IMR-90 (cell line): Measurements from ENCODE around the gene ARHGEF3. TPM values are rescaled to one million over a fixed set of nuclear protein-coding genes. Genes with fewer than 3 reads are reported as not detected.

Source experiments
- ATAC-seq: fragments of 200-7000 bp; cut with Tn5 transposase; 2 replicates; pipeline ENCODE4 v1.9.1; 2020; ENCODE audit warnings: low read depth, mild to moderate bottlenecking, moderate library complexity
- BruUV-seq: library from RNA; stranded (reverse); fragments of 400-500 nt; replicated peaks from 2 replicates; lab custom pipeline; 2021; lab: Mats Ljungman, UMichigan
- CTCF ChIA-PET: fragments of 300-600 bp; formaldehyde crosslinking; extraction: SDS; loops from one replicate; lab custom pipeline; 2021; ENCODE audit warnings: antibody characterized with exemption; lab: Yijun Ruan, JAX
- POLR2A ChIA-PET: fragments of 300-600 bp; sonication (Branson Sonifier 250); formaldehyde crosslinking; loops from one replicate; lab custom pipeline; 2022; ENCODE audit warnings: antibody characterized with exemption; ENCODE audit not compliant: unreplicated experiment; lab: Charles Lee
- DNase-seq: peaks from one replicate; pipeline ENCODE4 v3.0.0; 2013
- H2AFZ ChIP-seq: replicated peaks from 2 replicates; pipeline ENCODE3; 2013; ENCODE audit warnings: low read length, mild to moderate bottlenecking; ENCODE audit not compliant: poor library complexity
- H2AK5ac ChIP-seq: 2 replicates; pipeline ENCODE4 v1.6.1; 2013; ENCODE audit warnings: low read depth, low read length, inconsistent platforms
- H2AK9ac ChIP-seq: replicated peaks from 2 replicates; pipeline ENCODE3; 2013; ENCODE audit warnings: mild to moderate bottlenecking, low read depth, low read length, moderate library complexity; ENCODE audit not compliant: poor library complexity
- H2BK120ac ChIP-seq: 2 replicates; pipeline ENCODE4 v1.6.1; 2013; ENCODE audit warnings: low read depth, low read length, inconsistent platforms
- H2BK15ac ChIP-seq: 3 replicates; pipeline ENCODE4 v1.6.1; 2013; ENCODE audit warnings: low read depth, low read length, inconsistent platforms
- H2BK20ac ChIP-seq: 2 replicates; pipeline ENCODE4 v1.6.1; 2013; ENCODE audit warnings: low read depth, mild to moderate bottlenecking, inconsistent platforms, low read length, moderate library complexity
- H2BK5ac ChIP-seq: 2 replicates; pipeline ENCODE4 v1.6.1; 2013; ENCODE audit warnings: mild to moderate bottlenecking, low read depth, low read length, inconsistent platforms; ENCODE audit not compliant: poor library complexity, severe bottlenecking
- H3K14ac ChIP-seq: replicated peaks from 2 replicates; pipeline ENCODE4 v1.6.1; 2013; ENCODE audit warnings: low read depth, low read length, inconsistent platforms
- H3K18ac ChIP-seq: 2 replicates; pipeline ENCODE4 v1.6.1; 2013; ENCODE audit warnings: low read depth, low read length, control low read depth
- H3K23ac ChIP-seq: 2 replicates; pipeline ENCODE4 v1.6.1; 2013; ENCODE audit warnings: low read depth, low read length, inconsistent platforms
- H3K27ac ChIP-seq: 2 replicates; pipeline ENCODE4 v1.5.1; 2013; ENCODE audit warnings: mild to moderate bottlenecking, control low read depth, low read length; ENCODE audit not compliant: insufficient read depth
- H3K27me3 ChIP-seq: 2 replicates; pipeline ENCODE4 v1.6.1; 2013; ENCODE audit warnings: low read length; ENCODE audit not compliant: control insufficient read depth, insufficient read depth
- H3K36me3 ChIP-seq: 2 replicates; pipeline ENCODE4 v1.6.1; 2013; ENCODE audit warnings: low read length, mixed read lengths; ENCODE audit not compliant: control insufficient read depth, insufficient read depth
- H3K4ac ChIP-seq: 2 replicates; pipeline ENCODE4 v1.6.1; 2013; ENCODE audit warnings: low read depth, low read length, inconsistent platforms
- H3K4me1 ChIP-seq: 2 replicates; pipeline ENCODE4 v1.6.1; 2013; ENCODE audit warnings: low read length, mixed read lengths; ENCODE audit not compliant: control insufficient read depth, insufficient read depth
- H3K4me2 ChIP-seq: 2 replicates; pipeline ENCODE4 v1.6.1; 2013; ENCODE audit warnings: low read depth, mild to moderate bottlenecking, control low read depth, low read length, moderate library complexity
- H3K4me3 ChIP-seq: 2 replicates; pipeline ENCODE4 v1.5.1; 2013; ENCODE audit warnings: low read depth, mild to moderate bottlenecking, control low read depth, low read length, moderate library complexity; ENCODE audit not compliant: insufficient read depth
- H3K56ac ChIP-seq: 2 replicates; pipeline ENCODE4 v1.6.1; 2013; ENCODE audit warnings: low read length, inconsistent platforms; ENCODE audit not compliant: insufficient read depth; ENCODE audit errors: extremely low read depth
- H3K79me1 ChIP-seq, 2 experiments: 2 replicates each; pipeline ENCODE4 v1.6.1; 2013; ENCODE audit warnings: low read length in 2 of 2, inconsistent platforms in 1 of 2, low read depth in 1 of 2
- H3K9ac ChIP-seq: 2 replicates; pipeline ENCODE4 v1.6.1; 2013; ENCODE audit warnings: low read depth, low read length, control low read depth
- H3K9me1 ChIP-seq: 2 replicates; pipeline ENCODE4 v1.6.1; 2013; ENCODE audit warnings: low read length, inconsistent platforms; ENCODE audit not compliant: insufficient read depth
- H3K9me3 ChIP-seq: 2 replicates; pipeline ENCODE4 v1.6.1; 2013; ENCODE audit warnings: low read length; ENCODE audit not compliant: control insufficient read depth, insufficient read depth
- H4K20me1 ChIP-seq: 2 replicates; pipeline ENCODE4 v1.6.1; 2013; ENCODE audit warnings: low read length, inconsistent platforms; ENCODE audit not compliant: insufficient read depth
- H4K5ac ChIP-seq: 2 replicates; pipeline ENCODE4 v1.6.1; 2013; ENCODE audit warnings: mild to moderate bottlenecking, low read depth, low read length, control low read depth
- H4K8ac ChIP-seq, 2 experiments: 2 replicates each; pipeline ENCODE4 v1.6.1; 2013; ENCODE audit warnings: low read depth in 2 of 2, low read length in 2 of 2, control low read depth in 1 of 2, inconsistent platforms in 1 of 2
- H4K91ac ChIP-seq: 2 replicates; pipeline ENCODE4 v1.6.1; 2013; ENCODE audit warnings: low read depth, low read length, inconsistent platforms; ENCODE audit not compliant: insufficient read depth
- BHLHE40 ChIP-seq: fragments of 150-350 bp; IDR thresholded peaks from 2 replicates; pipeline ENCODE4 v1.6.1; 2016; ENCODE audit warnings: mild to moderate bottlenecking, low read depth, low read length
- CHD1 ChIP-seq: IDR thresholded peaks from 2 replicates; pipeline ENCODE4 v1.6.1; 2012; ENCODE audit warnings: low read depth, low read length, improper control_type of control experiment
- ELK1 ChIP-seq: fragments of 150-350 bp; IDR thresholded peaks from 2 replicates; pipeline ENCODE4 v1.6.1; 2016; ENCODE audit warnings: low read depth, mild to moderate bottlenecking, low read length, moderate library complexity, borderline replicate concordance
- MAFK ChIP-seq: IDR thresholded peaks from 2 replicates; pipeline ENCODE4 v1.6.1; 2012; ENCODE audit warnings: low read depth, low read length, improper control_type of control experiment
- MAZ ChIP-seq: IDR thresholded peaks from 2 replicates; pipeline ENCODE4 v1.6.1; 2012; ENCODE audit warnings: low read depth, mild to moderate bottlenecking, low read length, improper control_type of control experiment, moderate library complexity, borderline replicate concordance
- NFE2L2 ChIP-seq: fragments of 150-350 bp; IDR thresholded peaks from 2 replicates; pipeline ENCODE4 v1.6.1; 2016; ENCODE audit warnings: low read depth, mild to moderate bottlenecking, low read length
- POLR2A ChIP-seq: IDR thresholded peaks from 2 replicates; pipeline ENCODE4 v1.6.1; 2012; ENCODE audit warnings: mild to moderate bottlenecking, low read depth, low read length
- WGBS, 2 experiments: methylation state at CpG; one replicate each; pipeline versions ENCODE4 v1.1.5 to v1.1.7; 2013; ENCODE audit warnings: missing lambda C conversion rate in 2 of 2; ENCODE audit not compliant: insufficient read length in 1 of 2; ENCODE audit errors: extremely low coverage in 2 of 2; 5-methylcytosine and 5-hydroxymethylcytosine counted together
- dilution Hi-C: fragments of 300-500 bp; cut with HindIII; formaldehyde crosslinking; loops from one replicate; pipeline ENCODE4 v1.14.3; 2018; ENCODE audit warnings: low sequenced_read_pairs; ENCODE audit not compliant: unreplicated experiment
- in situ Hi-C: fragments of 300-500 bp; cut with MboI; formaldehyde crosslinking; loops from 3 replicates; pipeline ENCODE4 v1.14.3; 2019; ENCODE audit warnings: low sequenced_read_pairs, inconsistent platforms, mixed read lengths
- intact Hi-C: fragments of 100-400 bp; cut with micrococcal nuclease; formaldehyde crosslinking; loops from 2 replicates; pipeline ENCODE4 v1.10.0; 2022
- polyA plus RNA-seq, 3 experiments: library from polyadenylated mRNA; depleted of rRNA; stranded (reverse); fragments of >200 nt; gene quantifications; 2 replicates each; pipeline ENCODE4 v1.2.3, GENCODE V29; 2012; ENCODE audit warnings: low replicate concordance in 1 of 3
- total RNA-seq: library from RNA; depleted of rRNA; stranded (reverse); fragments of >200 nt; gene quantifications from 2 replicates; pipeline ENCODE4 v1.2.3, GENCODE V29; 2012
- TF ChIP-seq, protein P1 (sequence below): conservative IDR thresholded peaks from 2 replicates; pipeline ENCODE4 v1.5.1; 2012; ENCODE audit warnings: mild to moderate bottlenecking, low read depth, low read length, improper control_type of control experiment

The ARHGEF3 gene
- total and polyA plus RNA-seq, 2 of the 4 experiments (the other 2 are of a cell fraction): 2.1 to 2.3 TPM

GRCh38 chr3:56775838-56776555, 25.8 kb downstream of the ARHGEF3 start:
- Histone ChIP-seq H2BK5ac (no peak overlapping the region), H3K9me1 (no peaks in the 10 kb centered on the region; the same call in 1 of the 2 replicates), H4K8ac (no peak overlapping the region), H3K14ac (no peak overlapping the region), H4K20me1 (no peaks in the 10 kb centered on the region), H3K9ac (no peak overlapping the region), H3K79me1 (no peaks in the 10 kb centered on the region), H2AK9ac (no peak overlapping the region), H3K9me3 (no peaks in the 10 kb centered on the region), H2BK120ac (no peak overlapping the region), H3K18ac (no peak overlapping the region), H3K4ac (no peak overlapping the region; the same call in 1 of the 2 replicates), H2BK20ac (no peak overlapping the region), H2AFZ (no peak overlapping the region), H4K91ac (no peak overlapping the region), H2BK15ac (no peak overlapping the region), H3K4me2 (peak overlapping the region; percentile 17), H3K23ac (no peak overlapping the region), H3K27ac (no peak overlapping the region), H3K4me1 (peaks cover 4% of the 10 kb centered on the region; the same call in 1 of the 2 replicates), H3K4me3 (no peak overlapping the region), H3K27me3 (no peaks in the 10 kb centered on the region; the same call in 1 of the 2 replicates), H3K36me3 (no peaks in the 10 kb centered on the region), H2AK5ac (no peak overlapping the region), H4K5ac (no peak overlapping the region), H3K56ac (no peak overlapping the region)
- ChIA-PET POLR2A (no interaction called here), CTCF (no interaction called here)
- intact Hi-C loops: no loop called here
- DNase-seq (peak; percentile 25), ATAC-seq (peak; percentile 72)
- 0% methylated on average over 2 of the region's 8 CpGs; no CpG with 5 or more reads in 1 of the 2 experiments for WGBS, 2 experiments
- no TSS peak for BruUV-seq
- dilution Hi-C loops: no loop called here
- no peak for TF ChIP-seq BHLHE40
- TF ChIP-seq NFE2L2: no peak
- TF ChIP-seq, protein P1, sequence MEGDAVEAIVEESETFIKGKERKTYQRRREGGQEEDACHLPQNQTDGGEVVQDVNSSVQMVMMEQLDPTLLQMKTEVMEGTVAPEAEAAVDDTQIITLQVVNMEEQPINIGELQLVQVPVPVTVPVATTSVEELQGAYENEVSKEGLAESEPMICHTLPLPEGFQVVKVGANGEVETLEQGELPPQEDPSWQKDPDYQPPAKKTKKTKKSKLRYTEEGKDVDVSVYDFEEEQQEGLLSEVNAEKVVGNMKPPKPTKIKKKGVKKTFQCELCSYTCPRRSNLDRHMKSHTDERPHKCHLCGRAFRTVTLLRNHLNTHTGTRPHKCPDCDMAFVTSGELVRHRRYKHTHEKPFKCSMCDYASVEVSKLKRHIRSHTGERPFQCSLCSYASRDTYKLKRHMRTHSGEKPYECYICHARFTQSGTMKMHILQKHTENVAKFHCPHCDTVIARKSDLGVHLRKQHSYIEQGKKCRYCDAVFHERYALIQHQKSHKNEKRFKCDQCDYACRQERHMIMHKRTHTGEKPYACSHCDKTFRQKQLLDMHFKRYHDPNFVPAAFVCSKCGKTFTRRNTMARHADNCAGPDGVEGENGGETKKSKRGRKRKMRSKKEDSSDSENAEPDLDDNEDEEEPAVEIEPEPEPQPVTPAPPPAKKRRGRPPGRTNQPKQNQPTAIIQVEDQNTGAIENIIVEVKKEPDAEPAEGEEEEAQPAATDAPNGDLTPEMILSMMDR: no peak
- TF ChIP-seq MAZ: no peak
- TF ChIP-seq ELK1: no peak
- TF ChIP-seq MAFK: peak; percentile 28; the same call in 1 of the 2 replicates
- no peak for TF ChIP-seq POLR2A
- TF ChIP-seq CHD1: no peak
- in situ Hi-C loops: no loop called here
